Chondrocyte (in vitro differentiated cells): ENCODE measurements around the gene MAML1. TPM values are rescaled to one million over a fixed set of nuclear protein-coding genes. Genes with fewer than 3 reads are reported as not detected.
"Not testable (repeated sequence)": the region's sequence is repeated elsewhere in the genome, so short reads cannot be mapped to it uniquely, and the experiment has no call there.

ENCODE experiments used
- DNase-seq: peaks from one replicate; pipeline ENCODE4 v3.0.0; 2021; ENCODE audit warnings: mixed read lengths, low spot score
- H3K27ac Mint-ChIP-seq: one replicate; pipeline ENCODE4 v1.8.0; 2021; ENCODE audit warnings: mild to moderate bottlenecking, moderate library complexity, mixed read lengths; ENCODE audit not compliant: unreplicated experiment
- H3K27me3 Mint-ChIP-seq: 2 replicates; pipeline ENCODE4 v1.8.0; 2021; ENCODE audit warnings: low read depth, mixed read lengths
- H3K36me3 Mint-ChIP-seq: 2 replicates; pipeline ENCODE4 v1.8.0; 2021; ENCODE audit warnings: low read depth, mixed read lengths
- H3K4me1 Mint-ChIP-seq: 2 replicates; pipeline ENCODE4 v1.8.0; 2021; ENCODE audit warnings: low read depth, mild to moderate bottlenecking, mixed read lengths
- H3K4me3 Mint-ChIP-seq: one replicate; pipeline ENCODE4 v1.8.0; 2021; ENCODE audit warnings: mild to moderate bottlenecking, moderate library complexity, mixed read lengths; ENCODE audit not compliant: unreplicated experiment
- H3K9me3 Mint-ChIP-seq: 2 replicates; pipeline ENCODE4 v1.8.0; 2021; ENCODE audit warnings: low read depth, mixed read lengths
- total RNA-seq: library from RNA; stranded (reverse); gene quantifications from 3 replicates; pipeline ENCODE4 v1.2.1, GENCODE V29; 2021
- TF ChIP-seq, protein P1 (sequence below): fragments of 200-600 bp; sonication (generic); IDR thresholded peaks from 2 replicates; pipeline ENCODE4 v1.5.0; 2021; ENCODE audit warnings: antibody characterized with exemption, mild to moderate bottlenecking, moderate library complexity

Gene MAML1
- total RNA-seq, 1 donor from 2014 or later: 29.9 TPM

DNA sequence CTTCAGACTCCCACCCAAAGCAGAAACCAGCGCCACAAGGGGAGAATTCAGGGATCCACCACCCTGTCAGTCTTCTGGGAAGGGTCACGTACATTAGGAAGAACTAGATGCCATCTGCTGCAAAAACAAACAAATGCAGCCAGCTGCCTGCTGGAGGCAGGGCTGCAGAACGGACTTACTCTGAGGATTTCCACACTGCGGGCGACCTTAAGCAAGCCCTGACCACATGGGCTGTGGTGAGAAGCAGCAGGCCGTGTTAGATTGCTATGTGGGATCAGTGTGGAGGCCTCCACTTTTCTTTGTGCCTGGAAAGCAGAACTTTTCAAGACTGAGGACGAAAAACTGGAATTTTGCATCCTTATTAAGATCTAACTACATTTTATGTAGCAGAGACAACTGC is 47.7 kb downstream of the MAML1 start:
- H3K4me3 Mint-ChIP-seq: no peak overlapping the region
- no peaks in the 10 kb centered on the region for H3K27me3 Mint-ChIP-seq
- no peaks in the 10 kb centered on the region for H3K4me1 Mint-ChIP-seq
- no peaks in the 10 kb centered on the region for H3K9me3 Mint-ChIP-seq
- H3K27ac Mint-ChIP-seq: no peak overlapping the region
- peaks cover 20% of the 10 kb centered on the region for H3K36me3 Mint-ChIP-seq
- DNase-seq: no peak
- TF ChIP-seq, protein P1, sequence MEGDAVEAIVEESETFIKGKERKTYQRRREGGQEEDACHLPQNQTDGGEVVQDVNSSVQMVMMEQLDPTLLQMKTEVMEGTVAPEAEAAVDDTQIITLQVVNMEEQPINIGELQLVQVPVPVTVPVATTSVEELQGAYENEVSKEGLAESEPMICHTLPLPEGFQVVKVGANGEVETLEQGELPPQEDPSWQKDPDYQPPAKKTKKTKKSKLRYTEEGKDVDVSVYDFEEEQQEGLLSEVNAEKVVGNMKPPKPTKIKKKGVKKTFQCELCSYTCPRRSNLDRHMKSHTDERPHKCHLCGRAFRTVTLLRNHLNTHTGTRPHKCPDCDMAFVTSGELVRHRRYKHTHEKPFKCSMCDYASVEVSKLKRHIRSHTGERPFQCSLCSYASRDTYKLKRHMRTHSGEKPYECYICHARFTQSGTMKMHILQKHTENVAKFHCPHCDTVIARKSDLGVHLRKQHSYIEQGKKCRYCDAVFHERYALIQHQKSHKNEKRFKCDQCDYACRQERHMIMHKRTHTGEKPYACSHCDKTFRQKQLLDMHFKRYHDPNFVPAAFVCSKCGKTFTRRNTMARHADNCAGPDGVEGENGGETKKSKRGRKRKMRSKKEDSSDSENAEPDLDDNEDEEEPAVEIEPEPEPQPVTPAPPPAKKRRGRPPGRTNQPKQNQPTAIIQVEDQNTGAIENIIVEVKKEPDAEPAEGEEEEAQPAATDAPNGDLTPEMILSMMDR: no peak

DNA sequence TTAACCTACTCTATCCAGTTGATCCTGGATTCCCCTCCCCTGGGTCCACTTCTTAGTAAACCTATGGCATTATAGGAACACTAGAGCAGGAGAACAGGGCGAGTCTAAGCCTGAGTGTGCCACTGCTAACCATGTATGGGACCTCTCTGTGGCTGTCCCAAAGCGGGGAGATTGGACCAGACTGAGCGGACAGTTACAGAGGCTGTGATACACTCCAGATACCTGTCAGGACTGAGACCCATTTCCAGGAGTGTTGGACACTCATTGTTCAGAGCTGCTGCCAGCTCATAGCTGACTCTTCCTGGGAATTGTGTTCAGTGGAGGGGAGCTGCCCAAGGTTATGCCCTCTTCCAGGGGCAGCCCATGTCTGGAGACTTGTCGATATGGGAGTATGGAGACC is 49.2 kb downstream of the MAML1 start:
- Mint-ChIP-seq H3K9me3 (no peaks in the 10 kb centered on the region), H3K27me3 (no peaks in the 10 kb centered on the region), H3K4me1 (no peaks in the 10 kb centered on the region), H3K4me3 (no peak overlapping the region), H3K27ac (no peak overlapping the region), H3K36me3 (peaks cover 16% of the 10 kb centered on the region)
- no peak for DNase-seq
- TF ChIP-seq, protein P1: no peak

DNA sequence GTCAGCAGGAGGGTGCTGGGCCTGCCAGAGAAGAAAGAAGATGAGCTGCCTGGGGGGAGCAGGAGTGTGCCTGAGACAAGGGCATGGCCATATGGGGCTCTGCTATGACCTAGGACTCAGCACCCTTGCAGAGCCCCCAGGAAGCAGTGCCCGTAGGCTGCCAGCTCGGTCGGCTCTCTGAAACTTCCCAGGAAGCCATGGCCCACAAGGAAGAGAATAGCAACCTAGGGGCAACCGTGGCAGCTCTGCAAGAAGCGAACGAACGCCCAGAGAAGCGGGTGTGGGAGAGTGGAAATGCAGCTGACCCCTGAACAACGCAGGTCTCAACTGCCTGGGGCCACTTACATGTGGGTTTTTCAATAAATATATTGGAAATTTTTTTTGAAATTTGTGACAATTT is 50.5 kb downstream of the MAML1 start:
- Mint-ChIP-seq H3K4me1 (no peaks in the 10 kb centered on the region), H3K27me3 (no peaks in the 10 kb centered on the region), H3K36me3 (peaks cover 12% of the 10 kb centered on the region), H3K4me3 (no peak overlapping the region), H3K9me3 (no peaks in the 10 kb centered on the region), H3K27ac (no peak overlapping the region)
- DNase-seq: no peak
- TF ChIP-seq, protein P1: no peak

DNA sequence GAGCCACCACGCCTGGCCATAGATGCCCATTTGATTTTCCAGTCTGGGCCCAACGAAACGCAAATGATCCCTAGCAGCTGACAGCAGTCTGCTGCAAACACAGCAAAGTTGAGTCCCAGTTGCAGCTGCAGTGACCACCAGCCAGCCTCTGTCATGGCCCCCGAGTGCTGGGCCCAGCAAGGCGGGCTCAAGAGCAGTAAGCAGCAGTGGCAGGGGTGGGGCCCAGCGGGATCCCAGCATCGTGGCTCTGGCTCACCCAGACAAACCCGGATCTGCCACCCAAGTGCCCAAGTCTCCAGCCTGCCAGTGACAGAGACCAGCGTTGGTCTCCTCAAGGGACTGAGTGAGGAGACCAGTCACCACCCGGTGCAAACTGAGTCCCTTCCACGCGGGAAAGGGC is 54.2 kb downstream of the MAML1 start:
- H3K27ac Mint-ChIP-seq: no peak overlapping the region
- no peaks in the 10 kb centered on the region for H3K9me3 Mint-ChIP-seq
- TF ChIP-seq, protein P1: no peak
- no peak for DNase-seq
- H3K36me3 Mint-ChIP-seq: no peaks in the 10 kb centered on the region
- H3K27me3 Mint-ChIP-seq: no peaks in the 10 kb centered on the region
- no peak overlapping the region for H3K4me3 Mint-ChIP-seq
- no peaks in the 10 kb centered on the region for H3K4me1 Mint-ChIP-seq

DNA sequence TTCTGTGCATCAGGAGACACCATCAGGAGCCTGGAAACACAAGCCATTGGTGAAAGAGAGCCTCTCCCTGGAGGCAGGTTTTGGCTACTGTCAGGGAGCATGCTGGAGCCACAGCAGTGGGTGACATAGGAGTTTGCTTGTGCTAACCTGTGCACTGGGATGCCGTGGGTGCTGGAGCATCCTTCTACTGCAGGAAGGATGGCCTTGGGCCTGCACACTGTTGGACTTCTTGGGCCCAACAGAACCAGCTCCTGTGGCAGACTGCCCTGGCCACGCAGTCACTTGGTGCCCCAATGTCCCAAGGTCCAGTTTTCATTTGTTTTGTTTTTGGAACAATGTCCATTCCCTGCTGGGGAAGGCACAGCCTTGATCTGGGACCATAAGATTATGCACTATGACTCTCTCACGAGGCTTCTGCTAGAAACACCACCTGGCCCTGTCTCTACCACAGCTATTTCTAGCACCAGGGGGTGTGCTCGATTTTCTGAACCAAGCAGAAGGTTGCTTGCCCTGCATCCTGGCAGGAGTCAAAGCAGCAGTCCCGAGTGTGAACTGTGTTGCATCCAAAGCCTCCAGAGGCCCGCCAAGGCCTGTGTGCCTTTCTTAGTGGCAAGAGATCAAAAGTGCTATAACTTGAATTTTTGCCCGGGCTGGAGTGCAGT is 55.7 kb downstream of the MAML1 start:
- peaks cover 3% of the 10 kb centered on the region for H3K4me1 Mint-ChIP-seq
- TF ChIP-seq, protein P1: no peak
- no peaks in the 10 kb centered on the region for H3K27me3 Mint-ChIP-seq
- H3K9me3 Mint-ChIP-seq: no peaks in the 10 kb centered on the region
- H3K36me3 Mint-ChIP-seq: no peaks in the 10 kb centered on the region
- DNase-seq: no peak
- H3K4me3 Mint-ChIP-seq: no peak overlapping the region
- no peak overlapping the region for H3K27ac Mint-ChIP-seq

DNA sequence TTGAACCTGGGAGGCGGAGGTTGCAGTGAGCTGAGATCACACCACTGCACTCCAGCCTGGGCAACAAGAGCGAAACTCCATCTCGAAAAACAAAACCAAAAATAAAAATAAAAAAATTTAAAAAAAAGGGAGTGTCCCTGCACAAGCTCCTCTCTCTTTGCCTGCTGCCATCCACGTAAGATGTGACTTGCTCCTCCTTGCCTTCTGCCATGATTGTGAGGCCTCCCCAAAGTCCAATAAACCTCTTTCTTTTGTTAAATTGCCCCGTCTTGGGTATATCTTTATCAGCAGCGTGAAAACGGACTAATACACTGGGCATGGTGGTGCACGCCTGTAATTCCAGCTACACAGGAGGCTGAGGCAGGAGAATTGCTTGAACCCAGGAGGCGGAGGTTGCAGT is 56.7 kb downstream of the MAML1 start:
- H3K36me3 Mint-ChIP-seq, H3K9me3 Mint-ChIP-seq, H3K27ac Mint-ChIP-seq, DNase-seq, H3K27me3 Mint-ChIP-seq, H3K4me3 Mint-ChIP-seq: not testable (repeated sequence)
- H3K4me1 Mint-ChIP-seq: peaks cover 12% of the 10 kb centered on the region
